ENCODE data around the gene TRAPPC10.

TRAPPC10 gene

GRCh38 chr21:44071359-44072104, 59.4 kb downstream of the TRAPPC10 start:
- DNase-seq: no peak

DNA sequence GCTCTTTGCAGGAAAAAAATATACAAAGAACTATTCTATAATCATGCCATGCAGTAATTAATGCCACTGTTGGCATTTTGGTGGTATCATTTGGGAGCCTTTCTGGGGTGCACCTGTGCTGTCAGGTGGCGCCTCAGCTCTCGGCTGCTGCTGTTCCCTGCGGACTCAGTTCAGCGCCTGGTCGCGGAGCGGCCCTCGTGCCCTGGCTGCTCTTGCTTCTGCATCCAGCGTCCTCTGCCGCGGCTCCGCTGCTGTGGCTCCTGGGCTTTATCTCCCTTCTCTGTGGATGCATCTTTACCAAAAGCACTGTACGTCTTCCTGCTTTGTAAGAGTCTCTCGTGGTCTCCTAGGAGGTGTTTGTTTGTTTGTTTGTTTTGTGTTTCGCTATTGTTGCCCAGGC, 60.0 kb downstream of the TRAPPC10 start:
- DNase-seq: no peak

- DNase-seq: no peak
Measured at GRCh38 chr21:44074315-44074958, 62.3 kb downstream of the TRAPPC10 start.

- no peak for DNase-seq
Measured at GRCh38 chr21:44076316-44076715, 64.2 kb downstream of the TRAPPC10 start.

- no peak for DNase-seq
Measured at GRCh38 chr21:44078411-44078981, 66.4 kb downstream of the TRAPPC10 start.

DNA sequence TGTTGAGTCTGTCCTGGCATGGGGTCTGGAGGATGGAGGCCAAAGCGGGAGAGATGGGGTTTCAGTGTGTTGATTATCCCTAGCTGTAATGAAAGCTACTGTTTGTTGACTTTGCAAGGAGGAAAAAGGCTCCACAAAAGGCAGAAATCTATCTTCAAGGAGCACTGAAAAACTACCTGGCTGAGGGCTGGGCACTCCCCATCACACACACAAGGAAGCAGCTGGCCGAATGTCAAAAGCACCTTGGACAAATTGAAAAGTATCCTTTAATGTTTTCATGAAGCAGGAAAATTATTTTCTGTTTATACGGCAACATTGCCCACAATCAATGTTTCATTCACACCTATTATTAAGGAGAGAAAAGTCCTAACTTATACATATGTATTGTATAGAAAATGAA, 67.3 kb downstream of the TRAPPC10 start:
- DNase-seq: no peak

GRCh38 chr21:44079846-44080245, 67.7 kb downstream of the TRAPPC10 start:
- no peak for DNase-seq

GRCh38 chr21:44082648-44083440, 70.7 kb downstream of the TRAPPC10 start:
- DNase-seq: no peak

DNA sequence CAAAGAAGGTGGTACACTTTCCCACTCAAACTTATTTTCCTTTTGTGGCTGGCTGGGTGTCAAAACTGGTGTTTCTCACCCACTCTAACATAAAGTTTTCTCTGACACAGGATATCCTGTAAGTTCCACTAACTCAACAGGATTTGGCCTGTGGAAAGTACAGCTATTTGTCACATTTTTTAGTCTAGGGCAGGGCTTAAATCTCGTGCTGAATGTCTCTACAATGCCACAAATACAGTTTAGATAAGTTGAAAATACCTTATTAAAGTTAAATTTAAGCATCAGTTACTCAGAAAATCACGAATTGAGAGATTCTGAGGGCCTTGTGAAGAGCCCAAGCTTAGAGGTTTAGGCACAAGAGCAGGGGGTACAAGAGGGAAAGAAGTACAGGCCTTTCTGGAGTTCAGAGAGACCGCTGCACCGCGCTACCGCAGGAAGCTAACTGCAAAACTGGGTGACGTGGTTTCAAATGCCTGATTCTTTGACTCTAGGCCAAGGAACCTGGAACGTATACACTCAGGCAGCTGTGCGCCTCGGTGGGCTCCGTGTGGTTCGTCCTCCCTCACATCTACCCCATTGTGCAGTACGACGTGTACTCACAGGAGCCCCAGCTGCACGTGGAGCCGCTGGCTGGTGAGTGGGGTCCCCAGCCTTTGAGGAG, 71.7 kb downstream of the TRAPPC10 start:
- DNase-seq: no peak

DNA sequence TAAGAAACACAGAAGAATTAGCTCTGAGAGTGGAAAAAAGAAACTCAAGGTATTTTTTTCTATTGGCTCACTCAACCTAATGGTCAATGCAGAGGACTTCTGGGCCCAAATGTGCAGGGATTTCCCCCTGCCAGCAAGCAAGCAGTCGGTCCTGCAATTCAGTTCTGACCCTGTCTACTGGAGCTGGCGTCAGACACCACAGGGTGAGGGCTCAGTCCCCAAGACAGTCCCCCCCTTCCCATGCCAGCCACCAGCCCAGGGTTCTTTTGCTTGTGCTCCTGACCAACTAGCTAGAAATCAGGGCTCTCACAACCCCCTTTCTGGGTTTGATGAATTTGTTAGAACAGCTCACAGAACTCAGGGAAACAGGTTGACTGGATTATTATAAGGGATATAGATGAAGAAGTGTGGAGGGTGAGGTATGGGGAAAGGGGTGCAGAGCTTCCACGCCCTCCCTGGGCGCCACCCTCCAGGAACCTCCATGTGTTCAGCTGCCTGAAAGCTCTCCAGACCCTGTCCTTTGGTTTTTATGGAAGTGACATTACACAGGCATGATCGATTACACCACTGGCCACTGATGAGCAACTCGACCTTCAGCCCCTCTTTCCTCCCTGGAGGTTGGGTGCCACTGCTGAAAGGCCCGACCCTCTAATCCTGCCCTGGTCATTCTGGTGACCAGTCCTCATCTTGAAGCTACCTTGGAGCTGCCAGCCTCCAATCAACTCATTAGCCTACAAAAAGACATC, 72.6 kb downstream of the TRAPPC10 start:
- DNase-seq: no peak

GRCh38 chr21:44085491-44086321, 73.6 kb downstream of the TRAPPC10 start:
- no peak for DNase-seq

DNA sequence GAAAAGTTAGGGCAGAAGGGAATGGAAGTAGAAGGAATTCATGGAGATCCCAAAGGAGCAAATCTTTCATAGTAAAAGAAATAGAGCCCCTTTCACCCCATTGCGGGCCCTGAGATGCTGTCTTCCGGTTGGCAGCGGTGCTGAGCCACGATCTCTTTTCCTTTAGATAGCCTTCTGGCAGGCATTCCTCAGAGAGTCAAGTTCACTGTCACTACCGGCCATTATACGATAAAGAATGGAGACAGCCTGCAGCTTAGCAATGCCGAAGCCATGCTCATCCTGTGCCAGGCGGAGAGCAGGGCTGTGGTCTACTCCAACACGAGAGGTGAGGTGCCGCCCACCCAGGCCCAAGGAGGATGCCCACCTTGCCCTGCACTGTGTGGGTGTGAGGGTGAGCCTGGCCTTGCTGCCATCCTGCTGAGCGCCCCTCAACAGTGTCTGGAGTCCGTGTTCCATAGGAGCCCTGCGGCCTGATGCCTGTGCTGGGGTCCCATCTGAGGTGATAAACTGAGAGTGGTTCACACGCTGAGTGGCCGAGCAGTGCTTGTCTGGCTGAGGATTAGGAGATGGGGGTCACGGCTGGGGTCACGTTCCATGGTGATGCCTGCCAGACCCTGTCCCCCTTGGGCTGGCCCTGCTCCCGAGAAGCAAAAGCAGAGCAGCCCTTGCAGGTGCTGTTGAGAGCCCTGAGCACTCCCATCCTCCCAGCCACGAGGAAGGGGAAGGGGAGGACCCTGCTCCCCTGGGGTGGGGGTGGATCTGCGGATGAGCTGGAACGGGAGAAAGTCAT, 74.7 kb downstream of the TRAPPC10 start:
- no peak for DNase-seq

- no peak for DNase-seq
Measured at GRCh38 chr21:44087426-44088400, 75.6 kb downstream of the TRAPPC10 start.

DNA sequence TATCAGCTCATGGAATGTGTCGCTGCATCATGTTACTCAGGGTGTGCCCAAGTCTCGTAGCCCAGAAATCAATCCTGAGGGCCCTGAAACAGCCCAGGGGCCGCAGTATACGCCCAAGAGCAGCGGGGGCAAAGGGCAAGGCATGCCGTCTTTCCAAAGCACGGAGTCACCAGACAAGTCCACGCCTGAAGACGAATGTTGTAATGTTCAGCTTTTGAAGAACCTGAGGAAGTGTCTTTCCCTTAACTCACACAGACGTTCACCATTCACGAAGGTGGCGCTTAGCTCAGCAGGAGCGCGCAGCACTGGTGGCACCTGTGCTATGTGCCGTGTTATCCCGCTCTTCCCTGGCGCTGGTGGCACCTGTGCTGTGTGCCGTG, 76.3 kb downstream of the TRAPPC10 start:
- DNase-seq: no peak

DNA sequence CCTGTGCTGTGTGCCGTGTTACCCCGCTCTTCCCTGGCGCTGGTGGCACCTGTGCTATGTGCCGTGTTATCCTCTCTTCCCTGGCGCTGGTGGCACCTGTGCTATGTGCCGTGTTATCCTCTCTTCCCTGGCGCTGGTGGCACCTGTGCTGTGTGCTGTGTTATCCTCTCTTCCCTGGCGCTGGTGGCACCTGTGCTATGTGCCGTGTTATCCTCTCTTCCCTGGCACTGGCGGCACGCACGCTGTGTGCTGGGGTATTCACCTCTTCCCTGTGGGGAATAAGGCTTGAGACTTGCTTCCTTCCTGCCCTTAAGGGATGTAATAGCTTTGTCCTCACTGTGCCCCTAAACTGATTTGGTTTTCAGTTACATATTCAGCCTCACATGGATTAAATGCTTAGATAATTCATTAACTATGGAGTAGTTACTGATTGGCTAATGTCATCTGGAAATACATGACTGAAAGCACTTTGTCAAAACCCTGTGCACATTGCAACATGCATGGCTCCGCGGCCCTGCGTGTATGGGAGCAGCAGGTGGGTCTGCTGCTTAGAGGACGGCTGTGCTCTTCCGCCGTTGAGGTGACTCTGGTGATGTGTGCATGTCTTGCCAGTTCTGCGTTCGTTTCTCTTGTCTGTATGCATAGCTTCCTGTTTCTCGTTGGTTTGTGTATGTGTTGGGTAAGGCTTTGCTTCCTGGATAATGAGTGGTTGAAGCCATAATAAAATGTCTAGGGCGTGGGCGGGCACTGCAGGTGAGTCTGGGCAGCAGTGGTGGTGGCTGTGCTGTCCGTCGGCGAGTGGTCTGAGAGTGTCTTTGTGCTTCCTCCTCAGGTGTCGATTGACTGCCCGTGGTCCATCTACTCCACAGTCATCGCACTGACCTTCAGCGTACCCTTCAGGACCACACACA, 77.1 kb downstream of the TRAPPC10 start:
- DNase-seq: no peak

- DNase-seq: no peak
Measured at GRCh38 chr21:44090325-44090724, 78.2 kb downstream of the TRAPPC10 start.

DNA sequence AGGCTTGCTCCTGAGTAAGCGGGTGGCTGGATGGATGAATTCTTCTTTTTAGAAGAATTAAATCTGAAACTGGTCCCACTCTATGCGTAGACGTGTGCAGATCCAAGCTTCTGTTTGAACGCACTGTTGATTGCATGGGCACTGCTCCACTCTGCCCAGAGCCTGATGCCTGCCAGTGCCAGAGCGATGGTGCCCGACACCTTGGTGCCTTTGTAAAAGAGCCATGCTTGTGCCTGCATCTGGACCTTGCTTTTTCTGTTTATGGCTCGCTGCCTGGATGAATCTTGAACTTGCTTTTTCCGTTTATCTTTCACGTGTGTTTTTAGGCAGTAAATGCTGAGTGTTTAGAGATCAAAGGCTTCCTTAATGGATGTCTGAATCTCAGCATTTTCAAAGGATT, 80.1 kb downstream of the TRAPPC10 start:
- DNase-seq: no peak

DNA sequence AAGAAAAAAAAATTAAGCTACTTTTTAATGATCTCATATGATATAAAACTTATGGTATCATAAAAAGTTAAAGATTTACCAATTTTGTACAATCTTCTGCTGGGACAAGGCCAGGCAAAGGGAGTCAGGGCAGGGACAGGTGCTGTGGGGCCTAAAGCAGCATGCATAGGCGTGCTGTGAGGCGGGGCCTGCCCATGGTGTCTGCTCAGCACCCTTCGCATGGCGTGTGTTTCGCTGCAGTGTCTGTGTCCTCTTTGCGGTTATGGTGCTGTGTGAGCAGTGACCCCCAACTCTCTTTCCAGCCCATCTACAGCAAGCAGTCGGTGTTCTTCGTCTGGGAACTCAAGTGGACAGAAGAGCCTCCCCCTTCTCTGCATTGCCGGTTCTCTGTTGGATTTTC, 81.7 kb downstream of the TRAPPC10 start:
- no peak for DNase-seq

Data from fibroblast of skin of back (primary cell).